ENCODE data around the gene SPINK2. TPM values are rescaled to one million over a fixed set of nuclear protein-coding genes. Genes with fewer than 3 reads are reported as not detected.

SPINK2 gene
- total and polyA plus RNA-seq, 2 donors (not counting 1 experiment from before 2014, with no cell fraction given) = not detected

DNA sequence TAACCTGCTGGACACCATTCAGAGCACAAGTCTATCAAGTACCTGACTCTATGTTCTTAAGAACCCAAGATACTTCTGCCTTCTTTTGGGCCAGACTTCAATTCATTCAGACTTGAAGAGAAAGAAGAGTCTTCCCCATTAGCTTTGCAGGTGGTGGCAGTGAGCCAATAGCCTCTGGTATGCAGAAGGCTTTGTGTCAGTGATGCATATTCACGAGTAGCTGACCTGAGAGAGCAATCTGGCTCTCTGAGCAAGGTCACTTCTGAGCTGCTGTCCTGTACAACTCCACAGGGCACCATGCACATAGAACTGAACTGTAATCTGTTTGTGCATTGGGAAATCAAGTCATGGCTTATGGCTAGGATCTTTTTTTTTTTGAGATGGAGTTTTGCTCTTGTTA, 39.9 kb upstream of the SPINK2 start:
- no peak overlapping the region for H3K4me2 ChIP-seq (ENCODE audit: extremely low read depth, insufficient read depth, low read length)
- peak in 1 of 2 donors; percentile 38 for DNase-seq (ENCODE audit: low read depth in 2 of 2)

DNA sequence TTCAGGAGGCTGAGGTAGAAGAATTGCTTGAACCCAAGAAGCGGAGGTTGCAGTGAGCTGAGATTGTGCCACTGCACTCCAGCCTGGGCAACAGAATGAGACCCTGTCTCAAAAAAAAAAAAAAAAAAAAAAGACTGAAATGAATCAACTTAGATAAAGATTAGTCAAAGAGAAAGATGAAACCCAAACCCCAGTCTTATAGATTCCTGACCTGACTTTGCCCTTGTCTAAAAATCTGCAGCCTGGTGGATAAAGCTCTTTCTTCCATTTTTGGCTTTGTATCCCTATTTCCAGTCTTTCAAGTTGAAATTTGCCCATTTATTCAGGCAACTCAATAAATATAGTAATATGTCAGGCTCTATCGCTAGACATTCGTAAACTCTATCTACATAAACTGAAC, 39.3 kb upstream of the SPINK2 start:
- Histone ChIP-seq H4K20me1 (ENCODE audit: control insufficient read depth, extremely low read depth, insufficient read depth, low read length) (no peaks in the 10 kb centered on the region), H3K9me3 (ENCODE audit: control insufficient read depth, insufficient read depth, low read depth, low read length) (no peaks in the 10 kb centered on the region), H3K4me1 (ENCODE audit: control insufficient read depth, extremely low read depth, insufficient read depth, low read length) (no peaks in the 10 kb centered on the region), H2AFZ (ENCODE audit: low read length) (no peak overlapping the region), H3K4me3 (replicated peaks in 1 of 4; ENCODE audit: control extremely low read depth in 1 of 4, insufficient read depth in 1 of 4, low read depth in 3 of 4, low read length in 4 of 4) (no peak overlapping the region), H3K27me3 (ENCODE audit: control insufficient read depth, insufficient read depth, low read length) (peaks cover 9% of the 10 kb centered on the region), H3K4me2 (ENCODE audit: extremely low read depth, insufficient read depth, low read length) (no peak overlapping the region), H3K27ac (ENCODE audit: insufficient read depth, low read length) (no peak overlapping the region), H3K9ac (ENCODE audit: insufficient read depth, low read length) (no peak overlapping the region), H3K36me3 (ENCODE audit: control insufficient read depth, insufficient read depth, low read length) (no peaks in the 10 kb centered on the region), H3K79me2 (ENCODE audit: control insufficient read depth, insufficient read depth, low read length) (no peaks in the 10 kb centered on the region)
- DNase-seq (ENCODE audit: low read depth in 2 of 2) = no peak
- no peak for TF ChIP-seq EZH2 (IDR thresholded peaks at IDR 0.05; ENCODE audit: low read length, missing control alignments)
- TF ChIP-seq, protein P1, sequence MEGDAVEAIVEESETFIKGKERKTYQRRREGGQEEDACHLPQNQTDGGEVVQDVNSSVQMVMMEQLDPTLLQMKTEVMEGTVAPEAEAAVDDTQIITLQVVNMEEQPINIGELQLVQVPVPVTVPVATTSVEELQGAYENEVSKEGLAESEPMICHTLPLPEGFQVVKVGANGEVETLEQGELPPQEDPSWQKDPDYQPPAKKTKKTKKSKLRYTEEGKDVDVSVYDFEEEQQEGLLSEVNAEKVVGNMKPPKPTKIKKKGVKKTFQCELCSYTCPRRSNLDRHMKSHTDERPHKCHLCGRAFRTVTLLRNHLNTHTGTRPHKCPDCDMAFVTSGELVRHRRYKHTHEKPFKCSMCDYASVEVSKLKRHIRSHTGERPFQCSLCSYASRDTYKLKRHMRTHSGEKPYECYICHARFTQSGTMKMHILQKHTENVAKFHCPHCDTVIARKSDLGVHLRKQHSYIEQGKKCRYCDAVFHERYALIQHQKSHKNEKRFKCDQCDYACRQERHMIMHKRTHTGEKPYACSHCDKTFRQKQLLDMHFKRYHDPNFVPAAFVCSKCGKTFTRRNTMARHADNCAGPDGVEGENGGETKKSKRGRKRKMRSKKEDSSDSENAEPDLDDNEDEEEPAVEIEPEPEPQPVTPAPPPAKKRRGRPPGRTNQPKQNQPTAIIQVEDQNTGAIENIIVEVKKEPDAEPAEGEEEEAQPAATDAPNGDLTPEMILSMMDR (conservative IDR thresholded peaks at IDR 0.05 in 1 of 2, IDR thresholded peaks at IDR 0.05 in 1 of 2; ENCODE audit: low read depth in 1 of 2, low read length in 2 of 2) = no peak

More for the DNA sequence above, 39.9 kb upstream of the SPINK2 start:
- Histone ChIP-seq H4K20me1 (ENCODE audit: control insufficient read depth, extremely low read depth, insufficient read depth, low read length) (no peaks in the 10 kb centered on the region), H3K27ac (ENCODE audit: insufficient read depth, low read length) (no peak overlapping the region), H3K9ac (ENCODE audit: insufficient read depth, low read length) (no peak overlapping the region), H3K9me3 (ENCODE audit: control insufficient read depth, insufficient read depth, low read depth, low read length) (no peaks in the 10 kb centered on the region), H3K79me2 (ENCODE audit: control insufficient read depth, insufficient read depth, low read length) (no peaks in the 10 kb centered on the region), H2AFZ (ENCODE audit: low read length) (no peak overlapping the region), H3K27me3 (ENCODE audit: control insufficient read depth, insufficient read depth, low read length) (peaks cover 7% of the 10 kb centered on the region), H3K36me3 (ENCODE audit: control insufficient read depth, insufficient read depth, low read length) (no peaks in the 10 kb centered on the region), H3K4me1 (ENCODE audit: control insufficient read depth, extremely low read depth, insufficient read depth, low read length) (no peaks in the 10 kb centered on the region), H3K4me3 (replicated peaks in 1 of 4; ENCODE audit: control extremely low read depth in 1 of 4, insufficient read depth in 1 of 4, low read depth in 3 of 4, low read length in 4 of 4) (no peak overlapping the region)
- no peak for TF ChIP-seq EZH2 (IDR thresholded peaks at IDR 0.05; ENCODE audit: low read length, missing control alignments)
- TF ChIP-seq, protein P1 (conservative IDR thresholded peaks at IDR 0.05 in 1 of 2, IDR thresholded peaks at IDR 0.05 in 1 of 2; ENCODE audit: low read depth in 1 of 2, low read length in 2 of 2) = no peak

DNA sequence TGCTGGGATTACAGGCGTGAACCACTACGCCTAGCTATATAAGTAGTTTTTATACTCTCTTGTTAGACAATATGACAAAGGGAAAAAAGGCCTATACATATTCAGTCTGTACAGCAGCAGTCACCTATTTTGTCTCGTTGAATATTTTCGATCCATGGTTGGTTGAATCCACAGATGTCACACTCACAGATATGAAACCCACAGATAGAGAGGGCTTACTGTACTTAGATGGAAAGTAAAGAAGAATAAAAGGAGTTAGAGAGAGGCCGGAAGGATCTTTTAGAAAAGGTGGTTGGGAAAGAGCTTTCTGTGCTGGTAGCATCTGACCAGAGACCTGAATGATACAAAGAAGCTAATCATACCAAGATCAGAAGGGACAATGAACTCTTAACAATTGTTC, 38.3 kb upstream of the SPINK2 start:
- Histone ChIP-seq H3K4me2 (ENCODE audit: extremely low read depth, insufficient read depth, low read length) (no peak overlapping the region), H3K27me3 (ENCODE audit: control insufficient read depth, insufficient read depth, low read length) (peaks cover 9% of the 10 kb centered on the region), H3K9me3 (ENCODE audit: control insufficient read depth, insufficient read depth, low read depth, low read length) (no peaks in the 10 kb centered on the region), H3K4me1 (ENCODE audit: control insufficient read depth, extremely low read depth, insufficient read depth, low read length) (no peaks in the 10 kb centered on the region), H3K79me2 (ENCODE audit: control insufficient read depth, insufficient read depth, low read length) (no peaks in the 10 kb centered on the region), H4K20me1 (ENCODE audit: control insufficient read depth, extremely low read depth, insufficient read depth, low read length) (no peaks in the 10 kb centered on the region), H3K36me3 (ENCODE audit: control insufficient read depth, insufficient read depth, low read length) (no peaks in the 10 kb centered on the region), H2AFZ (ENCODE audit: low read length) (no peak overlapping the region), H3K4me3 (replicated peaks in 1 of 4; ENCODE audit: control extremely low read depth in 1 of 4, insufficient read depth in 1 of 4, low read depth in 3 of 4, low read length in 4 of 4) (no peak overlapping the region), H3K9ac (ENCODE audit: insufficient read depth, low read length) (no peak overlapping the region), H3K27ac (ENCODE audit: insufficient read depth, low read length) (no peak overlapping the region)
- TF ChIP-seq, protein P1 (conservative IDR thresholded peaks at IDR 0.05 in 1 of 2, IDR thresholded peaks at IDR 0.05 in 1 of 2; ENCODE audit: low read depth in 1 of 2, low read length in 2 of 2) = no peak
- no peak for DNase-seq (ENCODE audit: low read depth in 2 of 2)
